Lower leg skin (tissue), 3 donors: ENCODE results near the gene ZCCHC24.

Experiments used
- POLR2A ChIP-seq, 2 donors: fragments of 450-650 bp; IDR thresholded peaks; one replicate each; pipeline ENCODE4 v1.6.1; 2016 to 2017; ENCODE audit warnings: antibody characterized with exemption in 2 of 2, mild to moderate bottlenecking in 1 of 2, moderate library complexity in 1 of 2
- TF ChIP-seq, protein P1 (sequence below), 3 donors: fragments of 450-650 bp; IDR thresholded peaks; one replicate each; pipeline ENCODE4 v1.5.1; 2016; ENCODE audit warnings: antibody characterized with exemption in 3 of 3, mild to moderate bottlenecking in 3 of 3, moderate library complexity in 2 of 3

- no peak for TF ChIP-seq POLR2A (IDR thresholded peaks at IDR 0.05)
- TF ChIP-seq, protein P1, sequence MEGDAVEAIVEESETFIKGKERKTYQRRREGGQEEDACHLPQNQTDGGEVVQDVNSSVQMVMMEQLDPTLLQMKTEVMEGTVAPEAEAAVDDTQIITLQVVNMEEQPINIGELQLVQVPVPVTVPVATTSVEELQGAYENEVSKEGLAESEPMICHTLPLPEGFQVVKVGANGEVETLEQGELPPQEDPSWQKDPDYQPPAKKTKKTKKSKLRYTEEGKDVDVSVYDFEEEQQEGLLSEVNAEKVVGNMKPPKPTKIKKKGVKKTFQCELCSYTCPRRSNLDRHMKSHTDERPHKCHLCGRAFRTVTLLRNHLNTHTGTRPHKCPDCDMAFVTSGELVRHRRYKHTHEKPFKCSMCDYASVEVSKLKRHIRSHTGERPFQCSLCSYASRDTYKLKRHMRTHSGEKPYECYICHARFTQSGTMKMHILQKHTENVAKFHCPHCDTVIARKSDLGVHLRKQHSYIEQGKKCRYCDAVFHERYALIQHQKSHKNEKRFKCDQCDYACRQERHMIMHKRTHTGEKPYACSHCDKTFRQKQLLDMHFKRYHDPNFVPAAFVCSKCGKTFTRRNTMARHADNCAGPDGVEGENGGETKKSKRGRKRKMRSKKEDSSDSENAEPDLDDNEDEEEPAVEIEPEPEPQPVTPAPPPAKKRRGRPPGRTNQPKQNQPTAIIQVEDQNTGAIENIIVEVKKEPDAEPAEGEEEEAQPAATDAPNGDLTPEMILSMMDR (IDR thresholded peaks at IDR 0.05) = no peak
These were observed 62.9 kb downstream of the ZCCHC24 start for GRCh38 chr10:79382491-79382941.
